ENCODE measurements around the gene ERBB4. TPM values are rescaled to one million over a fixed set of nuclear protein-coding genes. Genes with fewer than 3 reads are reported as not detected.

Gene ERBB4
- total and polyA plus RNA-seq, 7 experiments from 2014 or later, result not detected

DNA sequence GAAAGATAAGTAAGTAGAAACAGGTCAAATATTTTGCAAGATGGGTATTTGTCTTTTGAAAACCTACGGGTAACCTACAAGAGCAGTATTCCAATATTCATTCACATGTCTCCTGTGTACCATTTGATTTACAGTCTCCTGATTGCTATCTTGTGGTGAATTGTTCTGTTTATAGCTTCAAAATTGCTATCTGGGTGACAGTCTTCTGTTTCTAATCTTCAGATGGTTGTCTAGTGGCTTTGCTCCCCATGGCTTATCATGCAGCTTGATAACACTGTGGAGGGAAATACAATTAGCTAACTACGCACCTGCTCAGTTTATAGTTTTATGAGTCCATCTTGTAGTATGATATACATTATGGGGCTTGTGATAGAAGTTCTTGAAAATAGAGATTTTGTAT is 1165.4 kb downstream of the ERBB4 start:
- intact Hi-C loops (cut with micrococcal nuclease), result no loop called here
- no peaks in the 10 kb centered on the region for H3K9me3 ChIP-seq (ENCODE audit: control insufficient read depth in 2 of 3, low read length in 3 of 3)
- H3K36me3 ChIP-seq (ENCODE audit: control insufficient read depth in 2 of 3, insufficient read depth in 3 of 3, low read length in 3 of 3), result no peaks in the 10 kb centered on the region
- Mint-ChIP-seq H3K36me3 (no peaks in the 10 kb centered on the region), H3K9me3 (peaks cover 0 to 5% (median 0%) of the 10 kb centered on the region in 11 donors), H3K27me3 (no peaks in the 10 kb centered on the region), H3K27ac (no peak overlapping the region), H3K4me1 (no peaks in the 10 kb centered on the region), H3K4me3 (no peak overlapping the region)
- no peak for DNase-seq
- no peak for ATAC-seq
- no peak overlapping the region for H3K27ac ChIP-seq (ENCODE audit: low read depth, low read length)
- H3K4me3 ChIP-seq (ENCODE audit: low read length), result no peak overlapping the region
- ChIA-PET CTCF (no interaction called here), POLR2A (no interaction called here)
- H3K27me3 ChIP-seq (ENCODE audit: control insufficient read depth in 2 of 2, insufficient read depth in 2 of 2, low read length in 2 of 2), result no peaks in the 10 kb centered on the region
- no peaks in the 10 kb centered on the region for H3K4me1 ChIP-seq (ENCODE audit: control insufficient read depth in 2 of 2, insufficient read depth in 2 of 2, low read length in 2 of 2)

DNA sequence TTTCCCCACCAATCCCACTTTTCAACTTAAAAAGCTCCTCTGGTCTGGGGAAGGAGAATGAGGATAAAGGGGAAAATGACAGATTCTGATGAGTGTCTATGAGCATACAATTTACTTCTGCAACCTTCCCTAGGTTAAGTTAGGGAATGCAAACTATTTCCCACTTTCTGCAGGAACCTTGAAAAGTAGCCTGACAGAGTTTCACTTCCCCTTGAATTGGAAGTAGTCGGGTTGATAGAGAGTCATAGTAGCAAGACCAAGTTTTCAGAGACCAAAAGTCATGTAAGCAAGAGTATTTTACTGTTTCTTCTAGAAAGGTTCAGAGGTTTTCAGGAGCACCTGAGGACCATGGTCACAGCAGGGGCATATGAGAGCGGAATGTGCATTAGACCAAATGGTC is 1167.1 kb downstream of the ERBB4 start:
- H3K27me3 ChIP-seq (ENCODE audit: control insufficient read depth in 2 of 2, insufficient read depth in 2 of 2, low read length in 2 of 2), result no peaks in the 10 kb centered on the region
- H3K27ac Mint-ChIP-seq, result no peak overlapping the region
- ChIA-PET CTCF (no interaction called here), POLR2A (no interaction called here)
- intact Hi-C loops (cut with micrococcal nuclease), result no loop called here
- H3K4me3 ChIP-seq (ENCODE audit: low read length), result no peak overlapping the region
- H3K4me1 Mint-ChIP-seq, result no peaks in the 10 kb centered on the region
- no peaks in the 10 kb centered on the region for H3K9me3 ChIP-seq (ENCODE audit: control insufficient read depth in 2 of 3, low read length in 3 of 3)
- H3K36me3 Mint-ChIP-seq, result no peaks in the 10 kb centered on the region
- ATAC-seq (no peak), DNase-seq (no peak)
- no peaks in the 10 kb centered on the region for H3K27me3 Mint-ChIP-seq
- H3K4me1 ChIP-seq (ENCODE audit: control insufficient read depth in 2 of 2, insufficient read depth in 2 of 2, low read length in 2 of 2), result no peaks in the 10 kb centered on the region
- no peaks in the 10 kb centered on the region for H3K36me3 ChIP-seq (ENCODE audit: control insufficient read depth in 2 of 3, insufficient read depth in 3 of 3, low read length in 3 of 3)
- no peak overlapping the region for H3K4me3 Mint-ChIP-seq
- H3K27ac ChIP-seq (ENCODE audit: low read depth, low read length), result no peak overlapping the region
- H3K9me3 Mint-ChIP-seq, result peaks cover 0 to 8% (median 0%) of the 10 kb centered on the region in 11 donors

DNA sequence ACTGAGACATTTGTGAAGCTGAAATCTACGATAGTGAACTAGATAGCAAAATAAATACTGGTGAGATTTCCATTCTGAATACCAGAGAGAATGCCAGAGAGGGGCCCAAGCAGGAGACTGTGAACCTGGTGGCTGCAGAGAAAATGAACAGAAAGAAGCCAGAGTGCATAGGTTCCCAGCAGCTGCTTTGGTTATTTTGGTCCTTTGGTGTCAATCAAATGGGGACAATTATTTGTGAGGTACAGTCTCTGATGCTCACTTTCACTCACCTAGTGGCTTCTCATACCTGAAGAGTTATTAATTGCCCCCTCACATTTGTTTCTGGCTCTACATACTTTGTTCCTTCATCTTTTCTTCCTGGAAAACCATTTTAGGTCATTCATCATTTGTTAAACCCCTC is 1170.1 kb downstream of the ERBB4 start:
- no peaks in the 10 kb centered on the region for H3K27me3 Mint-ChIP-seq

GRCh38 chr2:211367711-211368110 is 1170.9 kb downstream of the ERBB4 start:
- no peak for ATAC-seq
- no peaks in the 10 kb centered on the region for H3K36me3 ChIP-seq (ENCODE audit: control insufficient read depth in 2 of 3, insufficient read depth in 3 of 3, low read length in 3 of 3)
- H3K4me3 ChIP-seq (ENCODE audit: low read length), result no peak overlapping the region
- H3K27ac ChIP-seq (ENCODE audit: low read depth, low read length), result no peak overlapping the region
- Mint-ChIP-seq H3K4me1 (no peaks in the 10 kb centered on the region), H3K27me3 (no peaks in the 10 kb centered on the region), H3K4me3 (no peak overlapping the region), H3K27ac (no peak overlapping the region), H3K36me3 (no peaks in the 10 kb centered on the region), H3K9me3 (peaks cover 0 to 10% (median 3%) of the 10 kb centered on the region in 11 donors)
- no peaks in the 10 kb centered on the region for H3K27me3 ChIP-seq (ENCODE audit: control insufficient read depth in 2 of 2, insufficient read depth in 2 of 2, low read length in 2 of 2)
- intact Hi-C loops (cut with micrococcal nuclease), result no loop called here
- no peaks in the 10 kb centered on the region for H3K9me3 ChIP-seq (ENCODE audit: control insufficient read depth in 2 of 3, low read length in 3 of 3)
- POLR2A ChIA-PET, result no interaction called here
- no peak for DNase-seq
- CTCF ChIA-PET, result no interaction called here
- no peaks in the 10 kb centered on the region for H3K4me1 ChIP-seq (ENCODE audit: control insufficient read depth in 2 of 2, insufficient read depth in 2 of 2, low read length in 2 of 2)

More for the DNA sequence above, 1170.1 kb downstream of the ERBB4 start:
- ATAC-seq (no peak), DNase-seq (no peak)
- Histone ChIP-seq H3K4me1 (ENCODE audit: control insufficient read depth in 2 of 2, insufficient read depth in 2 of 2, low read length in 2 of 2) (no peaks in the 10 kb centered on the region), H3K9me3 (ENCODE audit: control insufficient read depth in 2 of 3, low read length in 3 of 3) (no peaks in the 10 kb centered on the region), H3K4me3 (ENCODE audit: low read length) (no peak overlapping the region), H3K27ac (ENCODE audit: low read depth, low read length) (no peak overlapping the region), H3K36me3 (ENCODE audit: control insufficient read depth in 2 of 3, insufficient read depth in 3 of 3, low read length in 3 of 3) (no peaks in the 10 kb centered on the region), H3K27me3 (ENCODE audit: control insufficient read depth in 2 of 2, insufficient read depth in 2 of 2, low read length in 2 of 2) (no peaks in the 10 kb centered on the region)
- H3K4me1 Mint-ChIP-seq, result no peaks in the 10 kb centered on the region
- H3K4me3 Mint-ChIP-seq, result no peak overlapping the region
- ChIA-PET CTCF (no interaction called here), POLR2A (no interaction called here)
- peaks cover 0 to 10% (median 3%) of the 10 kb centered on the region in 11 donors for H3K9me3 Mint-ChIP-seq
- H3K27ac Mint-ChIP-seq, result no peak overlapping the region
- intact Hi-C loops (cut with micrococcal nuclease), result no loop called here
- no peaks in the 10 kb centered on the region for H3K36me3 Mint-ChIP-seq

GRCh38 chr2:211367293-211367692 is 1171.3 kb downstream of the ERBB4 start:
- Mint-ChIP-seq H3K27me3 (no peaks in the 10 kb centered on the region), H3K27ac (no peak overlapping the region), H3K4me1 (no peaks in the 10 kb centered on the region), H3K4me3 (no peak overlapping the region), H3K9me3 (peaks cover 0 to 10% (median 3%) of the 10 kb centered on the region in 11 donors), H3K36me3 (no peaks in the 10 kb centered on the region)
- Histone ChIP-seq H3K27me3 (ENCODE audit: control insufficient read depth in 2 of 2, insufficient read depth in 2 of 2, low read length in 2 of 2) (no peaks in the 10 kb centered on the region), H3K4me3 (ENCODE audit: low read length) (no peak overlapping the region), H3K36me3 (ENCODE audit: control insufficient read depth in 2 of 3, insufficient read depth in 3 of 3, low read length in 3 of 3) (no peaks in the 10 kb centered on the region), H3K27ac (ENCODE audit: low read depth, low read length) (no peak overlapping the region), H3K4me1 (ENCODE audit: control insufficient read depth in 2 of 2, insufficient read depth in 2 of 2, low read length in 2 of 2) (no peaks in the 10 kb centered on the region), H3K9me3 (ENCODE audit: control insufficient read depth in 2 of 3, low read length in 3 of 3) (no peaks in the 10 kb centered on the region)
- CTCF ChIA-PET, result no interaction called here
- POLR2A ChIA-PET, result no interaction called here
- ATAC-seq, result no peak
- intact Hi-C loops (cut with micrococcal nuclease), result no loop called here
- no peak for DNase-seq

DNA sequence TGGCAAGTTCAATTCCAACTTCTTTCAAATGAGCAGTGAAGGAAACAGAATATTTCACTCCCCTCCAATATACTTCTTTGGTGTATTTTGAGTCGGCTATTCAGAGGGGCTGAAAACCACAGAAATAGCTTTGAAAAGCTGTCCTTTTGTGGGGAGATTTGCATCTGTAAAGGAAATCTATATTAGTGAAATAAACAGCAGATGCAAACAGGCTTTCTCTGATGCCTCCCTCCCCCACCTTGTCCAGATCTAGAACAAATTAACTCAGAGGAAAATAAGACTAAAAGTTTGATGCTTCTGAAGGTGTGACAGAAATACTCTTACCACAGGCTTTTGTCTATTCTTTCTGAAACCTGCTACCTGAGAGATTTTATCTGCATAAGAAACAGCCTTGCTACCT is 1173.7 kb downstream of the ERBB4 start:
- Histone ChIP-seq H3K27ac (ENCODE audit: low read depth, low read length) (no peak overlapping the region), H3K4me1 (ENCODE audit: control insufficient read depth in 2 of 2, insufficient read depth in 2 of 2, low read length in 2 of 2) (no peaks in the 10 kb centered on the region), H3K4me3 (ENCODE audit: low read length) (no peak overlapping the region), H3K36me3 (ENCODE audit: control insufficient read depth in 2 of 3, insufficient read depth in 3 of 3, low read length in 3 of 3) (no peaks in the 10 kb centered on the region), H3K9me3 (ENCODE audit: control insufficient read depth in 2 of 3, low read length in 3 of 3) (no peaks in the 10 kb centered on the region), H3K27me3 (ENCODE audit: control insufficient read depth in 2 of 2, insufficient read depth in 2 of 2, low read length in 2 of 2) (no peaks in the 10 kb centered on the region)
- no peak for DNase-seq
- ATAC-seq, result no peak
- Mint-ChIP-seq H3K27ac (no peak overlapping the region), H3K9me3 (peaks cover 0 to 7% (median 4%) of the 10 kb centered on the region in 11 donors), H3K27me3 (no peaks in the 10 kb centered on the region), H3K4me3 (no peak overlapping the region), H3K36me3 (no peaks in the 10 kb centered on the region), H3K4me1 (no peaks in the 10 kb centered on the region)
- CTCF ChIA-PET, result no interaction called here
- intact Hi-C loops (cut with micrococcal nuclease), result no loop called here
- POLR2A ChIA-PET, result no interaction called here

- ChIA-PET CTCF (no interaction called here), POLR2A (no interaction called here)
- Mint-ChIP-seq H3K4me3 (no peak overlapping the region), H3K9me3 (peaks cover 0 to 10% (median 4%) of the 10 kb centered on the region in 11 donors), H3K4me1 (no peaks in the 10 kb centered on the region), H3K27me3 (peaks cover 0 to 3% (median 0%) of the 10 kb centered on the region in 5 donors), H3K36me3 (no peaks in the 10 kb centered on the region), H3K27ac (no peak overlapping the region)
- ATAC-seq, result no peak
- H3K9me3 ChIP-seq (ENCODE audit: control insufficient read depth in 2 of 3, low read length in 3 of 3), result no peaks in the 10 kb centered on the region
- H3K4me1 ChIP-seq (ENCODE audit: control insufficient read depth in 2 of 2, insufficient read depth in 2 of 2, low read length in 2 of 2), result no peaks in the 10 kb centered on the region
- H3K4me3 ChIP-seq (ENCODE audit: low read length), result no peak overlapping the region
- DNase-seq, result no peak
- no peaks in the 10 kb centered on the region for H3K36me3 ChIP-seq (ENCODE audit: control insufficient read depth in 2 of 3, insufficient read depth in 3 of 3, low read length in 3 of 3)
- no peaks in the 10 kb centered on the region for H3K27me3 ChIP-seq (ENCODE audit: control insufficient read depth in 2 of 2, insufficient read depth in 2 of 2, low read length in 2 of 2)
- no peak overlapping the region for H3K27ac ChIP-seq (ENCODE audit: low read depth, low read length)
- intact Hi-C loops (cut with micrococcal nuclease), result no loop called here
Measured at GRCh38 chr2:211361383-211361782, 1177.2 kb downstream of the ERBB4 start.
